ENCODE measurements around the gene PNKP.

PNKP gene

GRCh38 chr19:49857061-49857837, 10.1 kb downstream of the PNKP start:
- H3K4me1 ChIP-seq (ENCODE audit: control insufficient read depth, insufficient read depth, low read length) = peaks cover 19% of the 10 kb centered on the region
- H3K36me3 ChIP-seq (ENCODE audit: control insufficient read depth in 2 of 2, insufficient read depth in 1 of 2, low read length in 2 of 2) = peaks cover 15 to 78% of the 10 kb centered on the region in 2 experiments
- ChIA-PET POLR2A (interaction anchor here (0.7 to 3.1 kb wide), 7 partner anchors 10 to 139 kb away, joined by 3 to 28 read pairs (median 3); partner anchors contain the start of genes AKT1S1, AP2A1, MED25 and PNKP), CTCF (interaction anchor here (1.4 kb wide), 2 partner anchors 9 to 176 kb away, joined by 3 to 4 read pairs; no protein-coding TSS in a partner anchor)
- TF ChIP-seq ZNF24 (tag by site-specific recombination; IDR thresholded peaks at IDR 0.05) (0 out of 2 replicates have a peak, but pooled peaks have one; percentile 17), ZSCAN30 (tag by site-specific recombination; IDR thresholded peaks at IDR 0.05) (peak; percentile 31; the same call in 1 of the 2 replicates), ZNF629 (tag by site-specific recombination; IDR thresholded peaks at IDR 0.05) (0 out of 2 replicates have a peak, but pooled peaks have one; percentile 20), ZNF843 (tag by site-specific recombination; IDR thresholded peaks at IDR 0.05) (0 out of 2 replicates have a peak, but pooled peaks have one; percentile 12), ZNF580 (tag by site-specific recombination; IDR thresholded peaks at IDR 0.05) (peak; percentile 77), ZNF16 (tag by site-specific recombination; IDR thresholded peaks at IDR 0.05; ENCODE audit: low read depth) (peak; percentile 34; the same call in 1 of the 2 replicates), ZNF239 (tag by site-specific recombination; IDR thresholded peaks at IDR 0.05) (no peak), ZNF266 (tag by site-specific recombination; IDR thresholded peaks at IDR 0.05; ENCODE audit: low read depth) (no peak), KLF7 (tag by site-specific recombination; IDR thresholded peaks at IDR 0.05; ENCODE audit: borderline replicate concordance) (peak; percentile 63; the same call in 1 of the 2 replicates), KLF1 (tag by site-specific recombination; IDR thresholded peaks at IDR 0.05) (peak; percentile 77), ZFP37 (tag by site-specific recombination; IDR thresholded peaks at IDR 0.05) (0 out of 2 replicates have a peak, but pooled peaks have one; percentile 39), ZNF112 (tag by site-specific recombination; IDR thresholded peaks at IDR 0.05) (no peak), KLF8 (tag by site-specific recombination; IDR thresholded peaks at IDR 0.05) (peak; percentile 76), ZFHX2 (tag by site-specific recombination; conservative IDR thresholded peaks at IDR 0.05) (peak; percentile 32)
- TF ChIP-seq, protein P1, sequence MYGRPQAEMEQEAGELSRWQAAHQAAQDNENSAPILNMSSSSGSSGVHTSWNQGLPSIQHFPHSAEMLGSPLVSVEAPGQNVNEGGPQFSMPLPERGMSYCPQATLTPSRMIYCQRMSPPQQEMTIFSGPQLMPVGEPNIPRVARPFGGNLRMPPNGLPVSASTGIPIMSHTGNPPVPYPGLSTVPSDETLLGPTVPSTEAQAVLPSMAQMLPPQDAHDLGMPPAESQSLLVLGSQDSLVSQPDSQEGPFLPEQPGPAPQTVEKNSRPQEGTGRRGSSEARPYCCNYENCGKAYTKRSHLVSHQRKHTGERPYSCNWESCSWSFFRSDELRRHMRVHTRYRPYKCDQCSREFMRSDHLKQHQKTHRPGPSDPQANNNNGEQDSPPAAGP (tag by site-specific recombination; IDR thresholded peaks at IDR 0.05) = peak; percentile 49; the same call in 1 of the 2 replicates
- TF ChIP-seq, protein P2, sequence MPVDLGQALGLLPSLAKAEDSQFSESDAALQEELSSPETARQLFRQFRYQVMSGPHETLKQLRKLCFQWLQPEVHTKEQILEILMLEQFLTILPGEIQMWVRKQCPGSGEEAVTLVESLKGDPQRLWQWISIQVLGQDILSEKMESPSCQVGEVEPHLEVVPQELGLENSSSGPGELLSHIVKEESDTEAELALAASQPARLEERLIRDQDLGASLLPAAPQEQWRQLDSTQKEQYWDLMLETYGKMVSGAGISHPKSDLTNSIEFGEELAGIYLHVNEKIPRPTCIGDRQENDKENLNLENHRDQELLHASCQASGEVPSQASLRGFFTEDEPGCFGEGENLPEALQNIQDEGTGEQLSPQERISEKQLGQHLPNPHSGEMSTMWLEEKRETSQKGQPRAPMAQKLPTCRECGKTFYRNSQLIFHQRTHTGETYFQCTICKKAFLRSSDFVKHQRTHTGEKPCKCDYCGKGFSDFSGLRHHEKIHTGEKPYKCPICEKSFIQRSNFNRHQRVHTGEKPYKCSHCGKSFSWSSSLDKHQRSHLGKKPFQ (tag by site-specific recombination; IDR thresholded peaks at IDR 0.05) = peak; percentile 46; the same call in 1 of the 2 replicates
- no peak overlapping the region for H3K4me3 ChIP-seq (ENCODE audit: low read depth, low read length)
- peak overlapping the region; percentile 53; the same call in 1 of the 2 replicates for H3K27ac ChIP-seq (ENCODE audit: extremely low read depth, low read depth, low read length)
- H3K9me3 ChIP-seq (ENCODE audit: control insufficient read depth, insufficient read depth, low read depth, low read length) = no peaks in the 10 kb centered on the region

DNA sequence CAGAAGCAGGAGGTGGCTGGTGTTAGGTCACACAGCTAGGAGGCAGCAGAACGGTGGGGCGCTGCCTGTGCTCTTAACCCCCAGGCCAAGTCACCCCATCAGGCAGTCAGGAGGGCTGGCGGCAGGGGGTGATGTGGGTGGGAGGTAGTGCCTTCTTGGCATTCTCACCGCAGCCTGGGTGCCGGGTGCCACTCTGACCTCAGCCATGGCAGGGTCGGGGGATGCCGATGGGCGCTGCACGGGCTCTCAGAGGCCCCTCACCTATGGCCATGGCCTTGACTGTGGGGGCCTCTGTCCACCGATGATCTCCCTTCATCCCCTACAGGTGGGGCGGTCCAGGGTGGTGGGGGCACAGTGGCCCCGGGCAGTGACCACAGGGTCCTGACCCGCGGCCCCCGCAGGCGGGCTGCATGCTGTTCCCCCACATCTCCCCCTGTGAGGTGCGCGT, 10.8 kb downstream of the PNKP start:
- Histone ChIP-seq H3K27ac (ENCODE audit: extremely low read depth, low read depth, low read length) (no peak overlapping the region), H3K36me3 (ENCODE audit: control insufficient read depth in 2 of 2, insufficient read depth in 1 of 2, low read length in 2 of 2) (peaks cover 15 to 73% of the 10 kb centered on the region in 2 experiments), H3K4me1 (ENCODE audit: control insufficient read depth, insufficient read depth, low read length) (peaks cover 19% of the 10 kb centered on the region), H3K4me3 (ENCODE audit: low read depth, low read length) (no peak overlapping the region), H3K9me3 (ENCODE audit: control insufficient read depth, insufficient read depth, low read depth, low read length) (no peaks in the 10 kb centered on the region)
- ChIA-PET CTCF (no interaction called here), POLR2A (interaction anchor here (1.4 to 8.8 kb wide), 3 partner anchors 8 to 20 kb away, joined by 3 to 128 read pairs (median 11); partner anchors contain the start of genes AKT1S1 and PNKP)
- TF ChIP-seq GLI2 (tag by site-specific recombination; IDR thresholded peaks at IDR 0.05; ENCODE audit: borderline replicate concordance, low read depth) (no peak), GLIS2 (tag by site-specific recombination; IDR thresholded peaks at IDR 0.05) (no peak), ZNF148 (tag by site-specific recombination; IDR thresholded peaks at IDR 0.05; ENCODE audit: borderline replicate concordance) (no peak), ZNF776 (tag by site-specific recombination; IDR thresholded peaks at IDR 0.05; ENCODE audit: borderline replicate concordance) (no peak), ZNF549 (tag by site-specific recombination; IDR thresholded peaks at IDR 0.05) (no peak), ZNF48 (tag by site-specific recombination; IDR thresholded peaks at IDR 0.05) (no peak)
- TF ChIP-seq, protein P3, sequence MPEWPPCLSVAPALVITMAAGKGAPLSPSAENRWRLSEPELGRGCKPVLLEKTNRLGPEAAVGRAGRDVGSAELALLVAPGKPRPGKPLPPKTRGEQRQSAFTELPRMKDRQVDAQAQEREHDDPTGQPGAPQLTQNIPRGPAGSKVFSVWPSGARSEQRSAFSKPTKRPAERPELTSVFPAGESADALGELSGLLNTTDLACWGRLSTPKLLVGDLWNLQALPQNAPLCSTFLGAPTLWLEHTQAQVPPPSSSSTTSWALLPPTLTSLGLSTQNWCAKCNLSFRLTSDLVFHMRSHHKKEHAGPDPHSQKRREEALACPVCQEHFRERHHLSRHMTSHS (tag by site-specific recombination; IDR thresholded peaks at IDR 0.05) = no peak
- TF ChIP-seq, protein P4, sequence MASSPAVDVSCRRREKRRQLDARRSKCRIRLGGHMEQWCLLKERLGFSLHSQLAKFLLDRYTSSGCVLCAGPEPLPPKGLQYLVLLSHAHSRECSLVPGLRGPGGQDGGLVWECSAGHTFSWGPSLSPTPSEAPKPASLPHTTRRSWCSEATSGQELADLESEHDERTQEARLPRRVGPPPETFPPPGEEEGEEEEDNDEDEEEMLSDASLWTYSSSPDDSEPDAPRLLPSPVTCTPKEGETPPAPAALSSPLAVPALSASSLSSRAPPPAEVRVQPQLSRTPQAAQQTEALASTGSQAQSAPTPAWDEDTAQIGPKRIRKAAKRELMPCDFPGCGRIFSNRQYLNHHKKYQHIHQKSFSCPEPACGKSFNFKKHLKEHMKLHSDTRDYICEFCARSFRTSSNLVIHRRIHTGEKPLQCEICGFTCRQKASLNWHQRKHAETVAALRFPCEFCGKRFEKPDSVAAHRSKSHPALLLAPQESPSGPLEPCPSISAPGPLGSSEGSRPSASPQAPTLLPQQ (tag by site-specific recombination; IDR thresholded peaks at IDR 0.05) = no peak

Data from HEK293 (cell line).